Stimulated activated CD4-positive, alpha-beta T cell treated with anti-CD3 and anti-CD28 coated beads, Interleukin-4, amount 100 ng/mL, for 1 hour (primary cell): Measurements from ENCODE around the gene GNAS.
"Not testable (repeated sequence)": the region's sequence is repeated elsewhere in the genome, so short reads cannot be mapped to it uniquely, and the experiment has no call there.

Experiments
- DNase-seq: peaks from one replicate; pipeline ENCODE4 v3.0.0-alpha.2; 2020

The GNAS gene

DNA sequence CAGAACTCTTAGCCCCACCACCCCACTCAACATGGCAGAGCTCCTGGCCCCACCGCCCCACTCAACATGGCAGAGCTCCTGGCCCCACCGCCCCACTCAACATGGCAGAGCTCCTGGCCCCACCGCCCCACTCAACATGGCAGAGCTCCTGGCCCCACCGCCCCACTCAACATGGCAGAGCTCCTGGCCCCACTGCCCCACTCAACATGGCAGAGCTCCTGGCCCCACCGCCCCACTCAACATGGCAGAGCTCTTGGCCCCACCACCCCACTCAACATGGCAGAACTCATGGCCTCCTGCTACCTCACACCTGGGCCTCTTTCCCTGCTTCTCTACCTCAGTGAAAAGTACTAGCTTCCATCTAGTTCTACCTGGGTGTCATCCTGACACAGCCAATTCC, 23.7 kb upstream of the GNAS start:
- DNase-seq: not testable (repeated sequence)

DNA sequence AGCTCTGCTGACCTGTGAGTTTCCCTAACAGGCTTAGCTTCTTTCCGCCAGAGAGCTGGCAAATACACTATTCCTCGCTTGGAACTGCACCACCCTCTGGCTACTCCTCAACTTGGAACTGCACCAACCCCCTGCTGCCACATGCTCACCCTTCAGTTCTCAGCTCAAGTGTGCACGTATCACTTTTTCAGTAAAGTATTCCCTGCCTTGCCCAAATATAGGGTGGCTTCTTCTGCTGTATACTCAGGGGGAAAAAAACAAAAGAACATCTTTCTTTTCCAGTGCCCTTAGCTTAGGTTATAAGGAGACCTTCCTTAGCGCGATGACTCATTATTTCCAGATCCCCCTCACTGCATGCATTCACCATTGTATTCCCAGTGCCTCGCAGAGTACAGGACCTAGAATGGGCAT, 23.0 kb upstream of the GNAS start:
- no peak for DNase-seq

DNA sequence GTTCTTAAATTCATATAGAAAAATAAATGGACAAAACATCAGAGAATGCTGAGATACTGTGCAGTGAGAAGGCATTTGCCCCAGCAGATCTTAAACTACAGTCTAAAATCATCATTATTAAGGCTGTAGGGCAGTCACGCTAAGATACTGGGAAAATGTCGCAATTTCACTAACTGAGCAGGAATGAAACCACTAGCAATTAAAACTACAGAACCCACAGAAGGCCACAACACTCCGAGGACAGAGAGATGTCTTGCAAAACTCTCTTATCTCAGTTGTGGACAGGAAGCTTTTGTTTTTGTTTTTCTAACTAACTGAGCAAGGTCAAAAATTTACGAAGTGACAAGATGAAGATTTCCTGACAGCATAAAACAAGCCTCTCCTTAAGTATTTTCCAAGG, 20.1 kb upstream of the GNAS start:
- no peak for DNase-seq

DNA sequence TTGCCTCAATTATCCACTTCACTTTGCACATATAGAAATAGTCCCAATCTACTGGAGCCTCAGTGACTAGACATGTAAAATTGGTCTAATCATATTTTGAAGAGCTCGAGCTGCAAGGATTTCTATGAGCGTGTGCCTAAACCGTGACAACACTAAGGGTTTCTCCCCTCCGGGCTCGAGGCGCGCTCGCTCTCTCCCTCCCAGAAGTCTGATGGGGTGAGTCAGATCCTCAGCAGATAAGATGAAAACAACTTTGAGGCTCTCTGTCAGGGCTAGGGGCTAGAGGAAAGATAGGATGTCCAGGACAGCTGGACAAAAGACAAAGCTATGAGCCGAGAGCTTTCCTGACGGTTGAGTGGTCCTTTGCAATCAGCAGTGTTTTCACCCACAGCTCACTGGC, 18.6 kb upstream of the GNAS start:
- no peak for DNase-seq

GRCh38 chr20:58835231-58835630, 17.3 kb upstream of the GNAS start:
- no peak for DNase-seq

DNA sequence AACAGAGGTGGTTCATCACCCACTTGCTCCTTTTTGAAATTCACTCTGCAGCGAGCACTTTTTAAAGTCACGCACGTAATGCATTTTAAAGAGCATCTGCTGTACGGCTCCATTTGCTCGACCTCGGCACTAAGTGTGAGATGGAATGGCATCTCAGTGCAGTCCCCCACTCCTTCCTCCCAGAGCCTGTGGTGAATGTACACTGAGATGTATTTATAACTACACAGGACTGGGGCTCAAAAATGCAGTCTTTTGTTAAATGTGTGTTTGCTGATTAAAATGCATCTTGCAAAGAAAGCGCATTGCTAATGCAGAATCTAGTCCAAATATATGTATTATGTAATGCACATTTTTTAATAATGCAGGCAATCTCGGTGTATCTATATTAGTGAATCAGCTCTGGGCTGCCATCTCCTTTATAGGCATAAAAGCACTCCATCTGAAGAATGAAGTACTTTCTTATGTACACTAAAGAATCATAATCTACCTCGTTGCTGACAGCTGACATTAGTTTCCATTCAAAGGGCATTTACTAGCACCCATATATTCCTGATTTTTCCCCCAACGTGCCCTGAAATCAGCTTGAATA, 15.8 kb upstream of the GNAS start:
- DNase-seq: no peak

DNA sequence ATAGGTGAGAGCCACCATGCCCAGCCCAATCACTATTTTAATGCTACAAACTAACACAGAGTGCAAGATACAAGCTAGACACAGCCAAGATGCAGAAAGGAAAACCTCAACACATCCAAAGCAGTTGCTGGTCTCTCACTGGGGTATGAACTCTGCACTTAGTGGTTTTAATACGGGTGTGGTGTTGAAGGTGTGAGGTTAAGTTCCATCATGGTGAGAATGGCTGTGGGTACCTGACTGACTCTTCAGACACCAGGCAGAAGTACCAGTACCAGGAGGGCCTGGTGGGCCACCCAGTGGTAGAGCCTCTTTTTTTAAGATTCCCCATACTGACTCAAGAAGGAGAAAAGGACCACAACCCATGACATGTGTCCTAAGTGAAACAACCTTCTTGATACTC, 14.8 kb upstream of the GNAS start:
- no peak for DNase-seq

GRCh38 chr20:58838174-58838573, 14.3 kb upstream of the GNAS start:
- DNase-seq: no peak

GRCh38 chr20:58839474-58839874, 13.0 kb upstream of the GNAS start:
- peak; percentile 52 for DNase-seq

DNA sequence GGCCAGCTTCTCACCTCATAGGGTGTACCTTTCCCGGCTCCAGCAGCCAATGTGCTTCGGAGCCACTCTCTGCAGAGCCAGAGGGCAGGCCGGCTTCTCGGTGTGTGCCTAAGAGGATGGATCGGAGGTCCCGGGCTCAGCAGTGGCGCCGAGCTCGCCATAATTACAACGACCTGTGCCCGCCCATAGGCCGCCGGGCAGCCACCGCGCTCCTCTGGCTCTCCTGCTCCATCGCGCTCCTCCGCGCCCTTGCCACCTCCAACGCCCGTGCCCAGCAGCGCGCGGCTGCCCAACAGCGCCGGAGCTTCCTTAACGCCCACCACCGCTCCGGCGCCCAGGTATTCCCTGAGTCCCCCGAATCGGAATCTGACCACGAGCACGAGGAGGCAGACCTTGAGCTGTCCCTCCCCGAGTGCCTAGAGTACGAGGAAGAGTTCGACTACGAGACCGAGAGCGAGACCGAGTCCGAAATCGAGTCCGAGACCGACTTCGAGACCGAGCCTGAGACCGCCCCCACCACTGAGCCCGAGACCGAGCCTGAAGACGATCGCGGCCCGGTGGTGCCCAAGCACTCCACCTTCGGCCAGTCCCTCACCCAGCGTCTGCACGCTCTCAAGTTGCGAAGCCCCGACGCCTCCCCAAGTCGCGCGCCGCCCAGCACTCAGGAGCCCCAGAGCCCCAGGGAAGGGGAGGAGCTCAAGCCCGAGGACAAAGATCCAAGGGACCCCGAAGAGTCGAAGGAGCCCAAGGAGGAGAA, 12.3 kb upstream of the GNAS start:
- DNase-seq: no peak

DNA sequence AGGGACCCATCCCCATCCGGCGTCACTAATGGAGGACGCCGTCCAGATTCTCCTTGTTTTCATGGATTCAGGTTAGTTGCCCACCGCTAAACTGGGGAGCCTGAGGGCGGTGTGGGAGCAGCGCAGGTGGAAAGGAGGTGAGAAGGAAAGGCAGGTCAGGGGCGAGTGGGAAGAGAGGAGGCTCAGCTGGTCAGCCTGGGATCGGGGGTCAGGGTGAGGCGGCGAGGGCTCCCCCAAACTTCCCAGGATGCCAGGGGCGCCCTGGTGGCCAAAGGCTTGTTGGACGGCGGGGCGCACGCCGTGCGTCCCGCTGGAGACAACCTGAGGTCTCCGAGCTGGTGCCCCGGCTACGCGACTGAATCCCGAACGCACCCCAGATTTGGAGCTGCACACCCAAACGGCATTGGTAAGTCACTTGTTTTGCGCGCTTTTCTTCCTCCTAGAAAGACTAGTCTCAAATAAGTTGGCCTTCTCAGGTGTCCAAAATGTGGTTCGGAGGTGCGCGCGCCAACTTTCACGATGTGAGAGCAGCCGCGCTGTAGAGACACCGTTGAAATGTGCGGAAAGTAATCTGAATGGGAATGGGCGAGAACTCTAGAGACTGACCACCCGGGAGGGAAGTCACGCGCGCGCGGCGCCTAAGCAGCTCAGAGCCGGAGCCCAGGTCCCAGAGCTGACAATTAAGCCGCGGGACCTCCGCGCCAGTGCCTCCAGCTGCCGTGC, 11.5 kb upstream of the GNAS start:
- DNase-seq: no peak

DNA sequence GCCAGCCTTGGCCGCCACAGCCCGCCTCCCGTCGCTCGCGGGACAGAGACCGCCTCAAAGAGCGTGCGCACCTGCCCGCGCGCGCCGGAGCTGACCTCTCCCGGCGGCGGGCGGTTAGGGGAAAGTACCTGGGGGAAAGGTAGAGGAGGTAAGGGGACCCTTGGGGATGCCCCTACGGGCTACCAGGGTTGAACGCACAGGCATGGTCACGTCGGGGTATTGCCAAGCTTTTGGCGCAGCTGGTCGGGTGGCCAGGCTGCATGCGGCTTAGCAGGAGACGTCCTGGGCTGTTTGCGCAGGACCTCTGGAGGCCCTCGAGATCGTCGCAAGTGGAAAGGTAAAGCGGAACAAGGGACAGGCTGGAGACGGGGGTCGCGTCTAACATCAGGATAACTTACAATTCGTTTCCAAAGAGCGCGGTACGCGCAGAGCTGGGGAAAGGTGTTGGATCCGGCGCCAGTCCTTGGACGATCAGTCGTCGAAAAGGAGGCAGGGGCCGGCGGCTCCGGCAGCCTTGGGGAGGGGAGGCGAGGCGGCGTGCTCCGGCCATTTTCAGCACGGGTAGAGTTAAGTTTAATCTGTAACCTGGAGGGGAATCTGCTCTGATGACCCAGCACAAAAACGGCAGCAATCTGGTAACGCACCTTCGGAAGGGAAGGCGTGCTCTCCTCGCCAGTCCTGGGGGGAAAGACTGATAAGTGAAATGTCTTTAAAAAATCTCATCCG, 10.8 kb upstream of the GNAS start:
- no peak for DNase-seq

- DNase-seq: no peak
Measured at GRCh38 chr20:58842276-58842675, 10.2 kb upstream of the GNAS start.

- DNase-seq: no peak
Measured at GRCh38 chr20:58843128-58843556, 9.4 kb upstream of the GNAS start.

DNA sequence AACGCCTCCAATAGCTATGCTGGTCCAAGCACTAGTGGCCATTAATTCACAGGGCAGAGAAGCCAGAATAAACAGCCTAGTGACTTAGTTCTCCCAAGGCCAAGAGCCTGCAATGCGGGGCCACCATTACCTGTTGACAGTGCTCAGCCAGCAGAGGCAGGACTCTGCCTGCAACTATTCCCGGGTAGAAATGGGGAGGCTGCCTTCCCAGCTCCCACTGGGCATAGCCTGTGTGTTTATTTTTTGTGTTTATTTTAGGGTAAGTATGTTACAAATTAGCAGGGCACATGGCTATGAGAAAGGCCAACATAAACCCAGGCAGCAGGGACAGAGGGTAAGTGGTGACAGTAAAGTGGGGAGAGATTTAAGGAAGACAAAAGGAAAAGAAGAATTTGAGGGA, 6.8 kb upstream of the GNAS start:
- DNase-seq: no peak

DNA sequence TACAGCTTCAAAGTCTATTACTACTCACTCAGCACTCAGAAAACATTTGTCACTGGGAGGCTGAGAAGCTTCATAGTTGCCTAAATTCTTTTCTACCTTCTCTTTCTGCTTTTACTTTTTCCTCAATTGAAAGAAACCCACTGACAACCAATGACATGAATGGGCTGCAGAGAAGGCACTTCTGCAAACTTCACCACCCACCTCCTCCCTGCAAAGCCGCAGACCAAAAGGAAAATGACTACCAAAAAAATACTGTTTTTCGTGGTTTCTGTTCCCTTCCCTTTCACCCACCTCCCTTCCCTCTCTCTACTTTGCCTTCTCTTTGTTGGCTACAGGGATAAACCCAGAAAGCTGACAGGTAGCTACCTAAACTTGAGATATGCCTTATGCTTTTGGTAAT, 5.1 kb upstream of the GNAS start:
- no peak for DNase-seq

DNA sequence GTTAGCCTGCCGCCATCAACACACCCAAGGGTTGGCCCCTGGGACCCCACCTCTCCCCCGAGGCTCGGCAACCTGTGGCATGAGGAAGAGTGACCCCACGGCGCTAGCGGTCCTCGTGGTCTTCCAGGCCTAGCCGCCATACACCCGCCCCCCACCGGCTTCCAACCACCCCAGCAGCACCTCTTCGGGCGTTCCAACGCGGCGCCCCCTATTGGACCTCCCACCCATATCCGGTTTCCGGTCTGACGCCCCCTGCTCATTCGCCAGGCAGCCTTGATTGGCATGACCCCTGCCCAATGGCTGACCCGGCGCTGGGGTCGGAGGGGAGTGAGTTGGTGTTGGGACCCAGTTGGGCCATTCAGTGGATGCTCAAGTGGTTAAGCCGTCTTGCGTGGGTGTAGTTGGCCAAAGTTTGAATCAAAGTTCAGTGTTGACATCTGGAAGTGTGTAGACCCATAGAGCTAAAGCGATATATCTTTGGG, 1.8 kb upstream of the GNAS start, which contains the start of gene GNAS-AS1:
Gene GNAS-AS1 (minus strand): TSS at position 210 of the 482 bp plus-strand sequence.
- peak; percentile 84 for DNase-seq

DNA sequence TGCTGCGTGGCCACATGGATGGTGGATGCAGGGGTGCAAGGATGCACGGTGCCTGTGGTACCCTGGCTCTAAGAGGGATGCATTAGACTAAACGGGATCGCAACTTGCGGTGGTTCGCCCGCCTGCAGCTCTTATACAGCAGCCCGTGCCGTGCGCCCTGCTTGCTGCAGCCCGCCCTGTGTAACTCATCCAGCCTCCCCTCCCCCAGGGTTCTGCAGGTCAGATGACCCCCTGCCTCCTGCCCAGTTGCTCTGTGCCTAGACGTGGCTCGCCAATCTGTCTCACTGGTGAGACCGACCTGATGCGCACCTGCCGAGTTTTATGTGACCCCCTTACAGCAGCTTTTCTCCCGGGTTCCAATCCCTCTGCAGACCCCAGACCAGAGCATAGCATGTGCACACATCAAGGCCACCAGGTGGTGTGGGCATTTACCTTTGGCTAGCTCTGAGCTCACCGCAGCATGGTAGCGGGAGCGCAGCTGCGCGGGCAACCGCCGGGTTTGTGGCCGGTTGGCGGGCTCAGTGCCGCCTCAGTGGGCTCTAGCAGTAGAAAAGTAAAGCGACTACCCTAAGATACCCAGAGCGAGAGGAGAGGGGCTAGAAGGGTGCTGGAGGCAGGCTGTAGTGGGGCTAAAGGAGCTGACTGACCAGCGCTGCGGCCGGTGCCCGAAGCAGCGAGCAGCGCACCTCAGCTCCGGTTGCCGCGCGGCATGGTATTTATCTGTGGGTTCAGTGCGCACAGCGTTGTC, 1.1 kb upstream of the GNAS start:
- no peak for DNase-seq

GRCh38 chr20:58851969-58852458, 502 bp upstream of the GNAS start:
- no peak for DNase-seq

- DNase-seq: no peak
Measured at GRCh38 chr20:58853466-58853865, 950 bp downstream of the GNAS start.

DNA sequence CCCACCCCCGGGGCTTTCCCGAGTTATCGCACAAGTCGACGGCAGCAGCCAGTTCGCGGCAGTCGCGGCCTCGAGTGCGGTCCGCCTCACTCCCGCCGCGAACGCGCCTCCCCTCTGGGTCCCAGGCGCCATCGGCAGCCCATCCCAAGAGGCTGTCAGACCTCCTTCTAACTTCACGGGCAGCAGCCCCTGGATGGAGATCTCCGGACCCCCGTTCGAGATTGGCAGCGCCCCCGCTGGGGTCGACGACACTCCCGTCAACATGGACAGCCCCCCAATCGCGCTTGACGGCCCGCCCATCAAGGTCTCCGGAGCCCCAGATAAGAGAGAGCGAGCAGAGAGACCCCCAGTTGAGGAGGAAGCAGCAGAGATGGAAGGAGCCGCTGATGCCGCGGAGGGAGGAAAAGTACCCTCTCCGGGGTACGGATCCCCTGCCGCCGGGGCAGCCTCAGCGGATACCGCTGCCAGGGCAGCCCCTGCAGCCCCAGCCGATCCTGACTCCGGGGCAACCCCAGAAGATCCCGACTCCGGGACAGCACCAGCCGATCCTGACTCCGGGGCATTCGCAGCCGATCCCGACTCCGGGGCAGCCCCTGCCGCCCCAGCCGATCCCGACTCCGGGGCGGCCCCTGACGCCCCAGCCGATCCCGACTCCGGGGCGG, 1.6 kb downstream of the GNAS start:
- DNase-seq: no peak
